ENCODE data around the gene GABBR2.

- TF ChIP-seq CTCF (IDR thresholded peaks at IDR 0.05; ENCODE audit: low read depth, low read length, poor library complexity, severe bottlenecking) (no peak), EZH2phosphoT487 (IDR thresholded peaks at IDR 0.05; ENCODE audit: borderline replicate concordance, low read length) (no peak)
These were observed 163.7 kb downstream of the GABBR2 start for GRCh38 chr9:98545021-98545420.
